GM23338 (cell line): ENCODE measurements around the gene NCKIPSD. TPM values are rescaled to one million over a fixed set of nuclear protein-coding genes. Genes with fewer than 3 reads are reported as not detected.
A peak's percentile ranks its signal among the peaks of the same experiment; 100 is the strongest.

Experiments used
- ATAC-seq: fragments of 200-7000 bp; cut with Tn5 transposase; 3 replicates; pipeline ENCODE4 v1.9.1; 2020
- DNase-seq: peaks from one replicate; pipeline ENCODE4 v3.0.0-alpha.2; 2015; ENCODE audit warnings: low spot score
- H2AFZ ChIP-seq: fragments of 200-600 bp; sonication (generic); 2 replicates; pipeline ENCODE4 v1.8.0; 2016; ENCODE audit warnings: antibody characterized with exemption, mild to moderate bottlenecking, moderate library complexity
- H3F3A ChIP-seq: fragments of 200-600 bp; sonication (generic); replicated peaks from 2 replicates; pipeline ENCODE4 v1.8.0; 2017; ENCODE audit warnings: antibody characterized with exemption, mixed run types, low read depth
- H3K27ac ChIP-seq: fragments of 200-600 bp; sonication (generic); 2 replicates; pipeline ENCODE4 v1.6.1; 2016; ENCODE audit warnings: low read depth
- H3K27me3 ChIP-seq: fragments of 200-600 bp; sonication (generic); 2 replicates; pipeline ENCODE4 v1.8.0; 2016; ENCODE audit warnings: mild to moderate bottlenecking, mixed run types, moderate library complexity; ENCODE audit not compliant: insufficient read depth
- H3K36me3 ChIP-seq: fragments of 200-600 bp; sonication (generic); 2 replicates; pipeline ENCODE4 v1.8.0; 2016; ENCODE audit warnings: mild to moderate bottlenecking; ENCODE audit not compliant: insufficient read depth
- H3K4me1 ChIP-seq: fragments of 200-600 bp; sonication (generic); 2 replicates; pipeline ENCODE4 v1.8.0; 2016; ENCODE audit warnings: mild to moderate bottlenecking, moderate library complexity; ENCODE audit not compliant: insufficient read depth
- H3K4me2 ChIP-seq: fragments of 200-600 bp; sonication (generic); 2 replicates; pipeline ENCODE4 v1.7.1; 2017; ENCODE audit warnings: mixed run types
- H3K4me3 ChIP-seq: fragments of 200-600 bp; sonication (generic); 2 replicates; pipeline ENCODE4 v1.6.1; 2016; ENCODE audit warnings: mixed run types
- H3K79me2 ChIP-seq: fragments of 200-600 bp; sonication (generic); replicated peaks from 2 replicates; pipeline ENCODE4 v1.8.0; 2017; ENCODE audit warnings: mild to moderate bottlenecking; ENCODE audit not compliant: insufficient read depth
- H3K9me2 ChIP-seq: fragments of 200-600 bp; sonication (generic); 2 replicates; pipeline ENCODE4 v1.8.0; 2017; ENCODE audit not compliant: insufficient read depth
- H4K20me1 ChIP-seq: fragments of 200-600 bp; sonication (generic); replicated peaks from 2 replicates; pipeline ENCODE4 v1.8.0; 2017; ENCODE audit warnings: mild to moderate bottlenecking; ENCODE audit not compliant: insufficient read depth
- H3K27ac Mint-ChIP-seq: 2 replicates; pipeline ENCODE4 v1.8.0; 2020; ENCODE audit warnings: inconsistent platforms, mild to moderate bottlenecking, moderate library complexity, mixed read lengths
- H3K27me3 Mint-ChIP-seq: 3 replicates; pipeline ENCODE4 v1.8.0; 2022; ENCODE audit warnings: low read depth, mild to moderate bottlenecking, moderate library complexity, mixed read lengths, inconsistent platforms; ENCODE audit not compliant: insufficient read depth, poor library complexity
- H3K36me3 Mint-ChIP-seq: 3 replicates; pipeline ENCODE4 v1.8.0; 2021; ENCODE audit warnings: low read depth, mild to moderate bottlenecking, inconsistent platforms, moderate library complexity, mixed read lengths
- H3K4me1 Mint-ChIP-seq: 3 replicates; pipeline ENCODE4 v1.8.0; 2020; ENCODE audit warnings: mild to moderate bottlenecking, inconsistent platforms, mixed read lengths
- H3K4me3 Mint-ChIP-seq: 3 replicates; pipeline ENCODE4 v1.8.0; 2021; ENCODE audit warnings: moderate library complexity, mild to moderate bottlenecking, inconsistent platforms, mixed read lengths
- H3K9me3 Mint-ChIP-seq: 3 replicates; pipeline ENCODE4 v1.8.0; 2020; ENCODE audit warnings: moderate library complexity, mild to moderate bottlenecking, inconsistent platforms, mixed read lengths
- CREB1 ChIP-seq: fragments of 250-450 bp; sonication (Bioruptor Pico); IDR thresholded peaks from 2 replicates; pipeline ENCODE4 v1.5.0; 2020; ENCODE audit warnings: low read depth, mild to moderate bottlenecking, moderate library complexity
- EZH2 ChIP-seq: fragments of 200-600 bp; sonication (generic); IDR thresholded peaks from one replicate; pipeline ENCODE4 v1.8.0; 2017; ENCODE audit warnings: antibody characterized with exemption, mild to moderate bottlenecking, low read depth; ENCODE audit not compliant: unreplicated experiment
- EZH2phosphoT487 ChIP-seq: fragments of 200-600 bp; sonication (generic); IDR thresholded peaks from one replicate; pipeline ENCODE4 v1.8.1; 2018; ENCODE audit warnings: antibody characterized with exemption; ENCODE audit not compliant: unreplicated experiment
- JUNB ChIP-seq: IDR thresholded peaks from one replicate; pipeline ENCODE4 v1.6.1; 2016; ENCODE audit warnings: antibody characterized with exemption; ENCODE audit not compliant: unreplicated experiment
- NANOG ChIP-seq: IDR thresholded peaks from 2 replicates; pipeline ENCODE4 v1.6.1; 2016; ENCODE audit warnings: antibody characterized with exemption, borderline replicate concordance
- POLR2AphosphoS5 ChIP-seq: IDR thresholded peaks from 2 replicates; pipeline ENCODE4 v1.6.1; 2016; ENCODE audit warnings: antibody characterized with exemption, low read depth
- STAT1 ChIP-seq: IDR thresholded peaks from one replicate; pipeline ENCODE4 v1.6.1; 2016; ENCODE audit warnings: antibody characterized with exemption; ENCODE audit not compliant: unreplicated experiment
- ZNF114 ChIP-seq: fragments of 250-450 bp; sonication (Bioruptor Pico); IDR thresholded peaks from 2 replicates; pipeline ENCODE4 v1.5.0; 2020; ENCODE audit warnings: mild to moderate bottlenecking, moderate library complexity
- ZNF331 ChIP-seq: fragments of 250-450 bp; sonication (Bioruptor Pico); IDR thresholded peaks from 2 replicates; pipeline ENCODE4 v1.5.0; 2020; ENCODE audit warnings: low read depth, mild to moderate bottlenecking, moderate library complexity
- polyA plus RNA-seq: library from polyadenylated mRNA; unstranded; fragments of >200 nt; fragmentation: Nextera tagmentation; extraction: Ambion mirVana; gene quantifications from 2 replicates; pipeline ENCODE4 v1.2.1, GENCODE V29; 2016
- total RNA-seq: library from RNA; depleted of rRNA; stranded (reverse); fragments of >200 nt; shearing (Covaris generic); gene quantifications from 2 replicates; pipeline ENCODE4 v1.2.3, GENCODE V29; 2014
- TF ChIP-seq, protein P1 (sequence below): IDR thresholded peaks from one replicate; pipeline ENCODE4 v1.6.1; 2018; ENCODE audit warnings: antibody characterized with exemption; ENCODE audit not compliant: unreplicated experiment
- TF ChIP-seq, protein P2 (sequence below): IDR thresholded peaks from 2 replicates; pipeline ENCODE4 v1.6.1; 2016; ENCODE audit warnings: antibody characterized with exemption
- TF ChIP-seq, protein P3 (sequence below), 2 experiments: fragments of 200-600 bp in 1 of 2; sonication (generic) in 1 of 2; conservative IDR thresholded peaks; 2 replicates each; pipeline versions ENCODE4 v1.5.1 to v1.6.1; 2016 to 2017; ENCODE audit warnings: antibody characterized with exemption in 2 of 2, low read depth in 2 of 2, mild to moderate bottlenecking in 2 of 2, moderate library complexity in 1 of 2
- TF ChIP-seq, protein P4 (sequence below): fragments of 250-450 bp; sonication (Bioruptor Pico); IDR thresholded peaks from 2 replicates; pipeline ENCODE4 v1.5.0; 2020; ENCODE audit warnings: mild to moderate bottlenecking, moderate library complexity

NCKIPSD gene
- total and polyA plus RNA-seq, 2 experiments from 2014 or later = 15.1 to 45.1 TPM

DNA sequence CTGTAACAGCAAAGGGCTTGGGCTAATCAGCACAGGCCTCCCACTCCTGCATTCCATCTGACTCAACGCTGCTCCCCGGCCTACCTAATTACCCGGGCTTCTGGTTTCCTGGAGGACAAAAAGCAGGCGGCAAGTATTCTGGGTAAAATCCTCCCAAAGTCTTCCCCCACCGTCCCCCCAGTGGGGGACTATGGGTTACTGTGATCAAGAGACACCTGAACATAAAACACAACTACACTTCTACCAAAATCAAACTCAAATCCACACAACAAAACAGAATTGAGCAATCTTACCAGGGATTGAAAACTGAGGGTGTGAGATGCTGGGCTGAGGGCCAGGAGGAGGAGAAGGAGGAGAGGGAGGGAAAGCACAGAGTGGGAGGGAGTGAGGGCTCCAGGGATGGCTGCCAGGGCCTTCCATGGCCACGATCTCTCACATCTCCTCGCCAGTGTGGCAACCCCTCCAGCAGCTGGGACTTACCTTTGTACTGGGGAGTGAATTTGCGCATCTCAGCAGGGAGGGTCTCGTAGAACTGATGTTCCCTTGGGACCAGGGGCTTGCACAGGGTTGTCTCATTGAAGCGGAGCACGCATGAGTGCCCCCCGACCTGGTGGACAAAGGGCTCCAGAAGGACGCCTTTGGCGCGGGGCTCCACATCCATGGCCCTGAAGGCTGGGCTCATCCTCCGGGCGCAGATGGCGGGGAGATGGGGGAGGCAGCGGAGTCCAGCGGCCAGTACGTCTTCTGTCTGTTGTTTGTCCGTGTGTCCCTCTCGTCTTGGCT lies 9.1 kb upstream of the NCKIPSD start:
- Histone ChIP-seq H3K4me2 (peak overlapping the region; percentile 56), H2AFZ (no peak overlapping the region)

More for the DNA sequence above, 9.1 kb upstream of the NCKIPSD start:
- TF ChIP-seq POLR2AphosphoS5 (no peak), JUNB (no peak), ZNF331 (CRISPR knock-in tag) (no peak), NANOG (no peak), CREB1 (CRISPR knock-in tag) (no peak), ZNF114 (CRISPR knock-in tag) (no peak), EZH2 (no peak), EZH2phosphoT487 (no peak), STAT1 (no peak)
- TF ChIP-seq, protein P1, sequence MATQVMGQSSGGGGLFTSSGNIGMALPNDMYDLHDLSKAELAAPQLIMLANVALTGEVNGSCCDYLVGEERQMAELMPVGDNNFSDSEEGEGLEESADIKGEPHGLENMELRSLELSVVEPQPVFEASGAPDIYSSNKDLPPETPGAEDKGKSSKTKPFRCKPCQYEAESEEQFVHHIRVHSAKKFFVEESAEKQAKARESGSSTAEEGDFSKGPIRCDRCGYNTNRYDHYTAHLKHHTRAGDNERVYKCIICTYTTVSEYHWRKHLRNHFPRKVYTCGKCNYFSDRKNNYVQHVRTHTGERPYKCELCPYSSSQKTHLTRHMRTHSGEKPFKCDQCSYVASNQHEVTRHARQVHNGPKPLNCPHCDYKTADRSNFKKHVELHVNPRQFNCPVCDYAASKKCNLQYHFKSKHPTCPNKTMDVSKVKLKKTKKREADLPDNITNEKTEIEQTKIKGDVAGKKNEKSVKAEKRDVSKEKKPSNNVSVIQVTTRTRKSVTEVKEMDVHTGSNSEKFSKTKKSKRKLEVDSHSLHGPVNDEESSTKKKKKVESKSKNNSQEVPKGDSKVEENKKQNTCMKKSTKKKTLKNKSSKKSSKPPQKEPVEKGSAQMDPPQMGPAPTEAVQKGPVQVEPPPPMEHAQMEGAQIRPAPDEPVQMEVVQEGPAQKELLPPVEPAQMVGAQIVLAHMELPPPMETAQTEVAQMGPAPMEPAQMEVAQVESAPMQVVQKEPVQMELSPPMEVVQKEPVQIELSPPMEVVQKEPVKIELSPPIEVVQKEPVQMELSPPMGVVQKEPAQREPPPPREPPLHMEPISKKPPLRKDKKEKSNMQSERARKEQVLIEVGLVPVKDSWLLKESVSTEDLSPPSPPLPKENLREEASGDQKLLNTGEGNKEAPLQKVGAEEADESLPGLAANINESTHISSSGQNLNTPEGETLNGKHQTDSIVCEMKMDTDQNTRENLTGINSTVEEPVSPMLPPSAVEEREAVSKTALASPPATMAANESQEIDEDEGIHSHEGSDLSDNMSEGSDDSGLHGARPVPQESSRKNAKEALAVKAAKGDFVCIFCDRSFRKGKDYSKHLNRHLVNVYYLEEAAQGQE = no peak
- TF ChIP-seq, protein P2, sequence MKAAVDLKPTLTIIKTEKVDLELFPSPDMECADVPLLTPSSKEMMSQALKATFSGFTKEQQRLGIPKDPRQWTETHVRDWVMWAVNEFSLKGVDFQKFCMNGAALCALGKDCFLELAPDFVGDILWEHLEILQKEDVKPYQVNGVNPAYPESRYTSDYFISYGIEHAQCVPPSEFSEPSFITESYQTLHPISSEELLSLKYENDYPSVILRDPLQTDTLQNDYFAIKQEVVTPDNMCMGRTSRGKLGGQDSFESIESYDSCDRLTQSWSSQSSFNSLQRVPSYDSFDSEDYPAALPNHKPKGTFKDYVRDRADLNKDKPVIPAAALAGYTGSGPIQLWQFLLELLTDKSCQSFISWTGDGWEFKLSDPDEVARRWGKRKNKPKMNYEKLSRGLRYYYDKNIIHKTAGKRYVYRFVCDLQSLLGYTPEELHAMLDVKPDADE = no peak
- TF ChIP-seq, protein P3, sequence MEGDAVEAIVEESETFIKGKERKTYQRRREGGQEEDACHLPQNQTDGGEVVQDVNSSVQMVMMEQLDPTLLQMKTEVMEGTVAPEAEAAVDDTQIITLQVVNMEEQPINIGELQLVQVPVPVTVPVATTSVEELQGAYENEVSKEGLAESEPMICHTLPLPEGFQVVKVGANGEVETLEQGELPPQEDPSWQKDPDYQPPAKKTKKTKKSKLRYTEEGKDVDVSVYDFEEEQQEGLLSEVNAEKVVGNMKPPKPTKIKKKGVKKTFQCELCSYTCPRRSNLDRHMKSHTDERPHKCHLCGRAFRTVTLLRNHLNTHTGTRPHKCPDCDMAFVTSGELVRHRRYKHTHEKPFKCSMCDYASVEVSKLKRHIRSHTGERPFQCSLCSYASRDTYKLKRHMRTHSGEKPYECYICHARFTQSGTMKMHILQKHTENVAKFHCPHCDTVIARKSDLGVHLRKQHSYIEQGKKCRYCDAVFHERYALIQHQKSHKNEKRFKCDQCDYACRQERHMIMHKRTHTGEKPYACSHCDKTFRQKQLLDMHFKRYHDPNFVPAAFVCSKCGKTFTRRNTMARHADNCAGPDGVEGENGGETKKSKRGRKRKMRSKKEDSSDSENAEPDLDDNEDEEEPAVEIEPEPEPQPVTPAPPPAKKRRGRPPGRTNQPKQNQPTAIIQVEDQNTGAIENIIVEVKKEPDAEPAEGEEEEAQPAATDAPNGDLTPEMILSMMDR (conservative IDR thresholded peaks at IDR 0.05; ENCODE audit: low read depth in 2 of 2) = no peak
- TF ChIP-seq, protein P4, sequence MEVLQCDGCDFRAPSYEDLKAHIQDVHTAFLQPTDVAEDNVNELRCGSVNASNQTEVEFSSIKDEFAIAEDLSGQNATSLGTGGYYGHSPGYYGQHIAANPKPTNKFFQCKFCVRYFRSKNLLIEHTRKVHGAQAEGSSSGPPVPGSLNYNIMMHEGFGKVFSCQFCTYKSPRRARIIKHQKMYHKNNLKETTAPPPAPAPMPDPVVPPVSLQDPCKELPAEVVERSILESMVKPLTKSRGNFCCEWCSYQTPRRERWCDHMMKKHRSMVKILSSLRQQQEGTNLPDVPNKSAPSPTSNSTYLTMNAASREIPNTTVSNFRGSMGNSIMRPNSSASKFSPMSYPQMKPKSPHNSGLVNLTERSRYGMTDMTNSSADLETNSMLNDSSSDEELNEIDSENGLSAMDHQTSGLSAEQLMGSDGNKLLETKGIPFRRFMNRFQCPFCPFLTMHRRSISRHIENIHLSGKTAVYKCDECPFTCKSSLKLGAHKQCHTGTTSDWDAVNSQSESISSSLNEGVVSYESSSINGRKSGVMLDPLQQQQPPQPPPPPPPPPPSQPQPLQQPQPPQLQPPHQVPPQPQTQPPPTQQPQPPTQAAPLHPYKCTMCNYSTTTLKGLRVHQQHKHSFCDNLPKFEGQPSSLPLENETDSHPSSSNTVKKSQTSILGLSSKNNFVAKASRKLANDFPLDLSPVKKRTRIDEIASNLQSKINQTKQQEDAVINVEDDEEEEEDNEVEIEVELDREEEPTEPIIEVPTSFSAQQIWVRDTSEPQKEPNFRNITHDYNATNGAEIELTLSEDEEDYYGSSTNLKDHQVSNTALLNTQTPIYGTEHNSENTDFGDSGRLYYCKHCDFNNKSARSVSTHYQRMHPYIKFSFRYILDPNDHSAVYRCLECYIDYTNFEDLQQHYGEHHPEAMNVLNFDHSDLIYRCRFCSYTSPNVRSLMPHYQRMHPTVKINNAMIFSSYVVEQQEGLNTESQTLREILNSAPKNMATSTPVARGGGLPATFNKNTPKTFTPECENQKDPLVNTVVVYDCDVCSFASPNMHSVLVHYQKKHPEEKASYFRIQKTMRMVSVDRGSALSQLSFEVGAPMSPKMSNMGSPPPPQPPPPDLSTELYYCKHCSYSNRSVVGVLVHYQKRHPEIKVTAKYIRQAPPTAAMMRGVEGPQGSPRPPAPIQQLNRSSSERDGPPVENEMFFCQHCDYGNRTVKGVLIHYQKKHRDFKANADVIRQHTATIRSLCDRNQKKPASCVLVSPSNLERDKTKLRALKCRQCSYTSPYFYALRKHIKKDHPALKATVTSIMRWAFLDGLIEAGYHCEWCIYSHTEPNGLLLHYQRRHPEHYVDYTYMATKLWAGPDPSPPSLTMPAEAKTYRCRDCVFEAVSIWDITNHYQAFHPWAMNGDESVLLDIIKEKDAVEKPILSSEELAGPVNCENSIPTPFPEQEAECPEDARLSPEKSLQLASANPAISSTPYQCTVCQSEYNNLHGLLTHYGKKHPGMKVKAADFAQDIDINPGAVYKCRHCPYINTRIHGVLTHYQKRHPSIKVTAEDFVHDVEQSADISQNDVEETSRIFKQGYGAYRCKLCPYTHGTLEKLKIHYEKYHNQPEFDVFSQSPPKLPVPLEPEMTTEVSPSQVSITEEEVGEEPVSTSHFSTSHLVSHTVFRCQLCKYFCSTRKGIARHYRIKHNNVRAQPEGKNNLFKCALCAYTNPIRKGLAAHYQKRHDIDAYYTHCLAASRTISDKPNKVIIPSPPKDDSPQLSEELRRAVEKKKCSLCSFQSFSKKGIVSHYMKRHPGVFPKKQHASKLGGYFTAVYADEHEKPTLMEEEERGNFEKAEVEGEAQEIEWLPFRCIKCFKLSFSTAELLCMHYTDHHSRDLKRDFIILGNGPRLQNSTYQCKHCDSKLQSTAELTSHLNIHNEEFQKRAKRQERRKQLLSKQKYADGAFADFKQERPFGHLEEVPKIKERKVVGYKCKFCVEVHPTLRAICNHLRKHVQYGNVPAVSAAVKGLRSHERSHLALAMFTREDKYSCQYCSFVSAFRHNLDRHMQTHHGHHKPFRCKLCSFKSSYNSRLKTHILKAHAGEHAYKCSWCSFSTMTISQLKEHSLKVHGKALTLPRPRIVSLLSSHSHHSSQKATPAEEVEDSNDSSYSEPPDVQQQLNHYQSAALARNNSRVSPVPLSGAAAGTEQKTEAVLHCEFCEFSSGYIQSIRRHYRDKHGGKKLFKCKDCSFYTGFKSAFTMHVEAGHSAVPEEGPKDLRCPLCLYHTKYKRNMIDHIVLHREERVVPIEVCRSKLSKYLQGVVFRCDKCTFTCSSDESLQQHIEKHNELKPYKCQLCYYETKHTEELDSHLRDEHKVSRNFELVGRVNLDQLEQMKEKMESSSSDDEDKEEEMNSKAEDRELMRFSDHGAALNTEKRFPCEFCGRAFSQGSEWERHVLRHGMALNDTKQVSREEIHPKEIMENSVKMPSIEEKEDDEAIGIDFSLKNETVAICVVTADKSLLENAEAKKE = no peak
- peaks cover 16% of the 10 kb centered on the region for H3K4me1 ChIP-seq
- H3K4me3 ChIP-seq = peak overlapping the region; percentile 30; the same call in 1 of the 2 replicates
- peaks cover 70% of the 10 kb centered on the region for H3K79me2 ChIP-seq
- peaks cover 78% of the 10 kb centered on the region for H3K36me3 Mint-ChIP-seq
- DNase-seq (no peak), ATAC-seq (peak; percentile 34)
- H3K4me3 Mint-ChIP-seq = peak overlapping the region; percentile 10; the same call in 2 of the 3 replicates
- H4K20me1 ChIP-seq = peaks cover 82% of the 10 kb centered on the region
- peak overlapping the region; percentile 85 for H3K27ac ChIP-seq
- H3K27me3 ChIP-seq = no peaks in the 10 kb centered on the region
- peaks cover 56% of the 10 kb centered on the region for H3K36me3 ChIP-seq
- H3F3A ChIP-seq = peaks cover 37% of the 10 kb centered on the region
- H3K27ac Mint-ChIP-seq = peak overlapping the region; percentile 81
- H3K9me2 ChIP-seq = no peaks in the 10 kb centered on the region
- no peaks in the 10 kb centered on the region for H3K9me3 Mint-ChIP-seq
- no peaks in the 10 kb centered on the region for H3K27me3 Mint-ChIP-seq
- peaks cover 18% of the 10 kb centered on the region for H3K4me1 Mint-ChIP-seq
